Immature natural killer cell (primary cell): ENCODE measurements around the gene EIF1AD. TPM values are rescaled to one million over a fixed set of nuclear protein-coding genes. Genes with fewer than 3 reads are reported as not detected.
"Not testable (repeated sequence)": the region's sequence is repeated elsewhere in the genome, so short reads cannot be mapped to it uniquely, and the experiment has no call there.

Experiments used
- DNase-seq, 3 donors: peaks; one replicate each; pipeline ENCODE4 v3.0.0; 2022; ENCODE audit warnings: mixed read lengths in 1 of 3
- H3K27ac Mint-ChIP-seq, 6 donors: one replicate each; pipeline ENCODE4 v1.8.0; 2020; ENCODE audit warnings: mixed read lengths in 6 of 6, mild to moderate bottlenecking in 5 of 6, inconsistent platforms in 4 of 6, moderate library complexity in 3 of 6
- H3K27me3 Mint-ChIP-seq, 3 donors: one replicate each; pipeline ENCODE4 v1.8.0; 2020 to 2021; ENCODE audit warnings: low read depth in 3 of 3, mild to moderate bottlenecking in 3 of 3, mixed read lengths in 3 of 3, moderate library complexity in 3 of 3, inconsistent platforms in 1 of 3
- H3K36me3 Mint-ChIP-seq, 3 donors: one replicate each; pipeline ENCODE4 v1.8.0; 2020; ENCODE audit warnings: mixed read lengths in 3 of 3, inconsistent platforms in 2 of 3, mild to moderate bottlenecking in 2 of 3
- H3K4me1 Mint-ChIP-seq, 2 donors: one replicate each; pipeline ENCODE4 v1.8.0; 2020; ENCODE audit warnings: inconsistent platforms in 2 of 2, mild to moderate bottlenecking in 2 of 2, mixed read lengths in 2 of 2, moderate library complexity in 1 of 2
- H3K4me3 Mint-ChIP-seq, 5 donors: one replicate each; pipeline ENCODE4 v1.8.0; 2020; ENCODE audit warnings: mild to moderate bottlenecking in 5 of 5, mixed read lengths in 5 of 5, inconsistent platforms in 3 of 5, moderate library complexity in 3 of 5
- H3K9me3 Mint-ChIP-seq, 6 donors: one replicate each; pipeline ENCODE4 v1.8.0; 2020; ENCODE audit warnings: mild to moderate bottlenecking in 6 of 6, mixed read lengths in 6 of 6, inconsistent platforms in 4 of 6, moderate library complexity in 3 of 6
- polyA plus RNA-seq, 3 donors: library from polyadenylated mRNA; unstranded; fragments of 300-500 nt; fragmentation: Illumina TruSeq; gene quantifications; one replicate each; pipeline ENCODE4 v1.2.3, GENCODE V29; 2021

Gene EIF1AD
- polyA plus RNA-seq, 3 donors from 2014 or later, result 14.0 to 26.0 (median 21.0) TPM

GRCh38 chr11:66037327-66037726 lies 35.4 kb upstream of the EIF1AD start:
- Mint-ChIP-seq H3K27me3 (peaks cover 5 to 6% (median 6%) of the 10 kb centered on the region in 3 donors), H3K4me1 (no peaks in the 10 kb centered on the region), H3K4me3 (no peak overlapping the region), H3K27ac (no peak overlapping the region), H3K36me3 (no peaks in the 10 kb centered on the region), H3K9me3 (no peaks in the 10 kb centered on the region)
- DNase-seq, result no peak

DNA sequence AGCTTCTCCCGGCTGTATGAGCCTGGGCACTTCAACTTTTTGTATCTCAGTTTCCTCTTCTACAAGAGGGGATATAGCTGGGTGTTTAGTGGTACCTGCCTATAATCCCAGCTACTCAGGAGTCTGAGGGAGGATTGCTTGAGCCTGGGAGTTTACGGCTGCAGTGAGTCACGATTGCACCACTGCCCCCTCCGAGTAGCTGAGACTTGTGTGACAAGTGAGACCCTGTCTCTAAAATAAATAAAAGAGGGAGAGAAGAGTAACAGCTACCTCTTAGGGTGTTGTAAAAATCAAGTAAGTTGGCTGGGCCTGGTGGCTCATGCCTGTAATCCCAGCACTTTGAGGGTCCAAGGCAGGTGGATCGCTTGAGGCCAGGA lies 34.4 kb upstream of the EIF1AD start:
- no peak overlapping the region for H3K27ac Mint-ChIP-seq
- H3K9me3 Mint-ChIP-seq, result no peaks in the 10 kb centered on the region
- no peak for DNase-seq
- H3K27me3 Mint-ChIP-seq, result peaks cover 5 to 6% (median 6%) of the 10 kb centered on the region in 3 donors
- H3K4me1 Mint-ChIP-seq, result no peaks in the 10 kb centered on the region
- H3K4me3 Mint-ChIP-seq, result no peak overlapping the region
- no peaks in the 10 kb centered on the region for H3K36me3 Mint-ChIP-seq

DNA sequence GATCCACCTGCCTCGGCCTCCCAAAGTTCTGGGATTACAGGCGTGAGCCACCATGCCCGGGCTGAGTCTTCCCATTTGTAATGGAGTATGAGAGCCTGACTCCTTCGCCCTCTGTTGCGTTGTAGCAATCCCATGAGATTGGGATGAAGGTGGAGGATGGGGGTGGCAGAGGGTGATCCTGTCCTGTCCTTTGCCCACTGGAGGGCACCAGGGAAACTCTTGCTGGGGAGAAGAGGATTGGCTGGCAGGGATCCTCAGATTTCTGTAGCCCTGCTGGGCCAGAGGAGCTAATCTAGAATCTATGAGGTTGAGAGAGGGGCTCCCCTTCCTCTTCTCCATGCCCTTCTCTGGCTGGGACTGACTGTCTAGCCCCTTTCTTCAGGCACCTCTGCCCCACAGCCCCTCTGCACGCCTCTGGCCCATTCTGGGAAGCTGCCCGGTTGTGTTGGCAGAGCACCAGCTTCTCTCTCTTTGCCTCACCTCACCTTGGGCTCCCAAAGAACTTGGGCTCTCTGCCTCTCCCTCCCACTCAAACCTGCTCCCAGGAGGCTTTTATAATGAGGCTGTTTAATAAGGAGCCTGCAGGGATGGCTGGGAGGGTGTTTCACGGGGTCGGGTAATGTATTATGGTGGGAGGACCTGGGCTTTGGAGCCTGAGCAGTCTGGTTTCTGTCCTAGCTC lies 33.8 kb upstream of the EIF1AD start:
- Mint-ChIP-seq H3K4me3 (no peak overlapping the region), H3K36me3 (no peaks in the 10 kb centered on the region), H3K9me3 (no peaks in the 10 kb centered on the region), H3K4me1 (no peaks in the 10 kb centered on the region), H3K27ac (no peak overlapping the region), H3K27me3 (peaks cover 4 to 6% (median 6%) of the 10 kb centered on the region in 3 donors)
- no peak for DNase-seq

DNA sequence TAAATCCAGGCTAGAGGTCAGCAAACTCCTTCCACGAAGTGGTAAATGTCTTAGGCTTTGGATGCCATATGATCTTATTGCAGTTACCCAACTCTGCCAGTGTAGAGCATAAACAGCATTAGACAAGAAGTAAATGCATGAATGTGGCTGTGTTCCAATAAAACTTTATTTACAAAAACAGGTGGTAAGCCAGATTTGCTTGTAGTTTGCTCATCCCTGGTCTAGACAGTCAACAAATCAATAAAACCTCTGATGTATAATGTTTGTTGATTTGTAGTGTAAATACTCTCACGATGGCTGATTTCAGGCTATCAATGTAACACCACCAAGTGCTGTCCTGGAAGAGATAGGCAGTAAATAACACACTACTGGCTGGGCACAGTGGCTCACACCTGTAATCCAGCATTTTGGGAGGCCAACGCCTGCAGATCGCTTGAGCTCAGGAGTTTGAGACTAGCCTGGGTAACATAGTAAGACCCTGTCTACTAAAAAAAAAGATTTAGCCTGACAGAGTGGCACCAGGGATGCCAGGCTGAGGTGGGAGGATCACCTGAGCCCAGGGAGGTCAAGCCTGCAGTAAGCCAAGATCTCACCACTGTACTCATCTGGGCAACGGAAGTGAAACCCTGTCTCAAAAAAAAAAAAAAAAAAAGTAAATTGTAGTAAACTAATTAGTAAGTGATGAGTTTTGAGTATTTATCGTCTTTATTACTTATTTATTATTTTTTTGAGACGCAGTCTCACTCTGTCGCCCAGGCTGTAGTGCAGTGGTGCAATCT lies 31.2 kb upstream of the EIF1AD start:
- Mint-ChIP-seq H3K27ac (no peak overlapping the region), H3K9me3 (no peaks in the 10 kb centered on the region), H3K4me1 (no peaks in the 10 kb centered on the region), H3K4me3 (no peak overlapping the region), H3K27me3 (peaks cover 6% of the 10 kb centered on the region in 3 donors), H3K36me3 (no peaks in the 10 kb centered on the region)
- DNase-seq, result no peak

DNA sequence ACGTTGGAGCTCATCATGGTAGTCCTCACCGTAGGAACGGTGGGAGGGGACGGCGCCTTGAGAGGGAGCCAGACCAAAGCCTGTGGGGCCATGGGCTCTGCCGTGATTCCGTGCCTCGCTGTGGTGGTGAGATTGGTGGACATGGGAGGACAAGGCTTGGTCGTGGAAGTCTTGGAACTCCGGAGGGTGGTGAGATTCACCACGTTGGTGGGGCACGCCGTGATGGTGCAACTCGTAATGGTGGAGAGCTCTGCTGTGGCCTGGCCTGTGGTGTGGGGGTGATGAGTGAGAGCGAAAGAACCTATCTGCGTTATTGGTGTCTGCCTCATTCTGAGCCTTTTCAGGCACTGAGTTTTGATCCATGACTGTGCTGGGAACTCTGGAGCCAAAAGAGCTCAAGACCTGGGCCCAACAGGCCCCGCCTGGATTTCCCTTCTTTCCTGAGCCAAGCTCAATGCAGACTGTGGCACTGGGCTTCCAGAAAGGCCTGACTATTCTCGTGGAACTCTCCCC lies 24.1 kb upstream of the EIF1AD start, which contains the start of gene CATSPER1:
Gene CATSPER1 (minus strand): TSS at position 463 of the 513 bp plus-strand sequence. CDS start 100 bp downstream, at position 363.
- Mint-ChIP-seq H3K4me3 (no peak within 1 kb of the TSS), H3K36me3 (no peaks in the 10 kb centered on the region), H3K4me1 (peaks cover 18 to 20% of the 10 kb centered on the region in 2 donors), H3K9me3 (no peaks in the 10 kb centered on the region), H3K27me3 (peaks cover 2 to 5% (median 4%) of the 10 kb centered on the region in 3 donors), H3K27ac (peak within 1 kb of the TSS in 1 of 6 donors; percentile 64)
- DNase-seq, result no peak

DNA sequence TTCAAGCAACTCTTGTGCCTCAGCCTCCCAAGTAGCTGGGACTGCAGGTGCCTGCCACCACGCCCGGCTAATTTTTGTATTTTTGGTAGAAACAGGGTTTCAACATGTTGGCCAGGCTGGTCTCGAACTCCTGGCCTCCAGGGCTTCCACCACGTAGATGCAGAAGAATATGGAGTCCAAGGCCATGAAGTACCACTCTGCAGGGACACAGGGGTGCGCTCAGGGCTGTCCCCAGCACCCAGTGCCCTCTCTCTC lies 21.2 kb upstream of the EIF1AD start:
- not testable (repeated sequence) for DNase-seq, H3K9me3 Mint-ChIP-seq, H3K27ac Mint-ChIP-seq, H3K36me3 Mint-ChIP-seq, H3K27me3 Mint-ChIP-seq
- Mint-ChIP-seq H3K4me3 (peak overlapping the region in 1 of 5 donors; percentile 17), H3K4me1 (peaks cover 29 to 36% of the 10 kb centered on the region in 2 donors)

GRCh38 chr11:66022401-66023185 lies 20.6 kb upstream of the EIF1AD start:
- H3K27ac Mint-ChIP-seq, result peak overlapping the region; percentile 13 to 85 (median 68)
- H3K9me3 Mint-ChIP-seq, result no peaks in the 10 kb centered on the region

GRCh38 chr11:66020618-66021357 lies 18.8 kb upstream of the EIF1AD start:
- peaks cover 2 to 6% (median 4%) of the 10 kb centered on the region in 3 donors for H3K27me3 Mint-ChIP-seq
- DNase-seq, result peak; percentile 63 to 68 (median 65)
- H3K36me3 Mint-ChIP-seq, result no peaks in the 10 kb centered on the region
- H3K9me3 Mint-ChIP-seq, result no peaks in the 10 kb centered on the region
- H3K4me1 Mint-ChIP-seq, result peaks cover 29 to 39% of the 10 kb centered on the region in 2 donors
- H3K4me3 Mint-ChIP-seq, result peak overlapping the region; percentile 78 to 89 (median 85)
- peak overlapping the region; percentile 73 to 91 (median 86) for H3K27ac Mint-ChIP-seq

More at GRCh38 chr11:66022401-66023185, 20.6 kb upstream of the EIF1AD start:
- Mint-ChIP-seq H3K4me3 (peak overlapping the region; percentile 51 to 89 (median 85)), H3K4me1 (peaks cover 29 to 38% of the 10 kb centered on the region in 2 donors), H3K36me3 (no peaks in the 10 kb centered on the region), H3K27me3 (peaks cover 2 to 6% (median 6%) of the 10 kb centered on the region in 3 donors)
- peak; percentile 73 to 79 (median 77) for DNase-seq

- no peaks in the 10 kb centered on the region for H3K36me3 Mint-ChIP-seq
- H3K27ac Mint-ChIP-seq, result peak overlapping the region; percentile 61 to 91 (median 81)
- H3K4me3 Mint-ChIP-seq, result peak overlapping the region; percentile 78 to 89 (median 85)
- no peaks in the 10 kb centered on the region for H3K9me3 Mint-ChIP-seq
- H3K27me3 Mint-ChIP-seq, result peaks cover 1 to 6% (median 2%) of the 10 kb centered on the region in 3 donors
- H3K4me1 Mint-ChIP-seq, result peaks cover 29 to 39% of the 10 kb centered on the region in 2 donors
- no peak for DNase-seq
Measured at GRCh38 chr11:66020212-66020611, 18.3 kb upstream of the EIF1AD start.

GRCh38 chr11:66017321-66017720 lies 15.4 kb upstream of the EIF1AD start:
- H3K27ac Mint-ChIP-seq, result peak overlapping the region in 1 of 6 donors; percentile 26
- H3K36me3 Mint-ChIP-seq, result no peaks in the 10 kb centered on the region
- DNase-seq, result no peak
- no peak overlapping the region for H3K4me3 Mint-ChIP-seq
- H3K9me3 Mint-ChIP-seq, result no peaks in the 10 kb centered on the region
- peaks cover 1 to 4% (median 2%) of the 10 kb centered on the region in 3 donors for H3K27me3 Mint-ChIP-seq
- H3K4me1 Mint-ChIP-seq, result peaks cover 24 to 32% of the 10 kb centered on the region in 2 donors

DNA sequence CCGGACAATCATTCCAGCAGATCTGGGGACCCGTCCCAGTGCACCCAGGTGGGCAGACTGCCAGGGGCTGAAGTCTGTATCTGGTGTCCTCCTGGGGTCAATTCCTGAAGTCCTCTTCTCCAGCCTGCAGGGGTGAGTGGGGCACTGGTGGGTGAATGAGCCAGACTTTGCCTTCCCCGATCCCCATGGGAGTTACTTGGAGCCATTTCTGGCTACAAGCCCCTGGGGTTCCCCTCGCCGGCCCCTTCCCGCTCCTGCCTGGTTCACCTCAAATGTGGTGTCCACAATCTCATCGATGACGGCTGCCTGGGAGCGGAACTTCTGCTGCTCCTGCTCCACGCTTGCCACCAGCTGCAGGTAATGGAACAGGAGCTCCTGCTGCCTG lies 14.8 kb upstream of the EIF1AD start:
- H3K36me3 Mint-ChIP-seq, result no peaks in the 10 kb centered on the region
- H3K4me3 Mint-ChIP-seq, result no peak overlapping the region
- DNase-seq, result no peak
- H3K27me3 Mint-ChIP-seq, result peaks cover 1 to 4% (median 2%) of the 10 kb centered on the region in 3 donors
- peaks cover 18 to 26% of the 10 kb centered on the region in 2 donors for H3K4me1 Mint-ChIP-seq
- H3K9me3 Mint-ChIP-seq, result no peaks in the 10 kb centered on the region
- no peak overlapping the region for H3K27ac Mint-ChIP-seq

GRCh38 chr11:66015936-66016792 lies 14.2 kb upstream of the EIF1AD start:
- DNase-seq, result no peak
- Mint-ChIP-seq H3K4me3 (no peak overlapping the region), H3K9me3 (no peaks in the 10 kb centered on the region), H3K27me3 (peaks cover 1 to 7% (median 2%) of the 10 kb centered on the region in 3 donors), H3K36me3 (no peaks in the 10 kb centered on the region), H3K27ac (peak overlapping the region in 1 of 6 donors; percentile 55), H3K4me1 (peaks cover 12 to 20% of the 10 kb centered on the region in 2 donors)
